ENCODE data around the gene NR2E1.
A peak's percentile ranks its signal among the peaks of the same experiment; 100 is the strongest.

Gene NR2E1

DNA sequence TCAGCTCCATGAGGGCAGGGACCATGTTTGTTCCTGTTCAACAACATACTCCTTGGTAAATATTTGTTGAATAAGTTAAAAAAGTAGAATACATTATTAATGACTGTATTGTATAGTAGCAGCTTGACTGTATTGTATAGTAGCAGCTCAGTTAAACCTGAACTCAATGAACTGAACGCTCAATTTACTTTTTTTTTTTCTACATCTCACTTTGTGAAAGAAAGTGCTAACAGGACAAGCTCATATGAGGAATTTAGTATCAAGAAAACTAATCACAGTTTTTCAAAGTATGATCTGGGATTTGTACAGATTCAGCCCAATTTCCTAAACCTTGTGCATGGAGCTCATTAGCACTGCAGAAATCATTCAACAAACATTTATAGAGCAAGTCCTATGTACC is 38.8 kb upstream of the NR2E1 start:
- H3K36me3 ChIP-seq (ENCODE audit: control insufficient read depth, low read depth, low read length), result no peaks in the 10 kb centered on the region
- no peak overlapping the region for H3K4me3 ChIP-seq (ENCODE audit: low read length)
- no peaks in the 10 kb centered on the region for H3K9me3 ChIP-seq (ENCODE audit: control insufficient read depth, low read depth, low read length)
- H3K9ac ChIP-seq (ENCODE audit: low read length), result no peak overlapping the region
- peaks cover 99% of the 10 kb centered on the region for H3K27me3 ChIP-seq (ENCODE audit: control insufficient read depth, insufficient read depth, low read length)
- H3K27ac ChIP-seq (ENCODE audit: low read length), result no peak overlapping the region
- peaks cover 5% of the 10 kb centered on the region for H3K4me1 ChIP-seq (ENCODE audit: control insufficient read depth, low read depth, low read length)

DNA sequence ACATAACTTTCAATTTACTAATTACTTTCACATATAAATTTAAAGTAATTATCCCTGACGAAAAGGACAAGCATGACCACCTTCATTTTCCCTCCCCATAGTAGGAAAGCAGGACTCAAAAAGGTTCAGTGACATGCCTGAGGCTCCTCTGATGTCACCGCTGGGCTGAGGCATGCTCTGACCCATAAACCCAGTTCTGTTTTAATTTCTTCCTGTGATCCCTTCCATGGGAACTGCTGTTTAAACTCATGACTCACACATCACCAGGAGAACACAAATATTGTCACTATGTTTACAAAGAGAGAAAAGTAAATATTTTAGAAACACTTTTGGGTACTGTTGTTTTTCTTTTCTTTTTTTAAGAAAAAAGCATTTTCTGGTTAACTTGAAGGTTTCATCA is 38.0 kb upstream of the NR2E1 start:
- H3K27me3 ChIP-seq (ENCODE audit: control insufficient read depth, insufficient read depth, low read length), result peaks cover 99% of the 10 kb centered on the region
- peaks cover 5% of the 10 kb centered on the region for H3K4me1 ChIP-seq (ENCODE audit: control insufficient read depth, low read depth, low read length)
- no peak overlapping the region for H3K27ac ChIP-seq (ENCODE audit: low read length)
- H3K36me3 ChIP-seq (ENCODE audit: control insufficient read depth, low read depth, low read length), result no peaks in the 10 kb centered on the region
- no peak overlapping the region for H3K4me3 ChIP-seq (ENCODE audit: low read length)
- H3K9me3 ChIP-seq (ENCODE audit: control insufficient read depth, low read depth, low read length), result no peaks in the 10 kb centered on the region
- H3K9ac ChIP-seq (ENCODE audit: low read length), result no peak overlapping the region

DNA sequence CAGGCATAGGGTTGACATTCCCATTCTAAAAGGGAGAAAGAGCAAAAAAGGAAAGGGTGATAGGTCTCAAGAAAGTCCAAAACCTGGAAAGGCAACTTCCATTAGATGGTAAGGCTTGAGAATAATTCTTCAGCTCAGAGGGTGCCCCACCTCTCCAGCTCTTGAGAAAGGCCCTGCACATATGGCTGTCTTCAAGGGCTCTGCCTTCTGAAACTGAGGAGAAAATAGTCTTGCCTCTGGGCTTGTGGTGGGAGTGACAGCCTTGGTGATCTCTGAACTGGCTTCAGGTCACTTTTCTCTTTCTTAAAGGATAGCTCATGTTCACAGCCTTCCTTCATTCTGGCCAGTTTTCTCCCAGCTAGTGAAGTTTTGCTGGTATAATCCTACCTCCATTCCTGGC is 35.6 kb upstream of the NR2E1 start:
- Histone ChIP-seq H3K4me3 (ENCODE audit: low read length) (no peak overlapping the region), H3K27me3 (ENCODE audit: control insufficient read depth, insufficient read depth, low read length) (peaks cover 98% of the 10 kb centered on the region), H3K36me3 (ENCODE audit: control insufficient read depth, low read depth, low read length) (no peaks in the 10 kb centered on the region), H3K27ac (ENCODE audit: low read length) (no peak overlapping the region), H3K9ac (ENCODE audit: low read length) (no peak overlapping the region), H3K9me3 (ENCODE audit: control insufficient read depth, low read depth, low read length) (no peaks in the 10 kb centered on the region), H3K4me1 (ENCODE audit: control insufficient read depth, low read depth, low read length) (peaks cover 15% of the 10 kb centered on the region)

DNA sequence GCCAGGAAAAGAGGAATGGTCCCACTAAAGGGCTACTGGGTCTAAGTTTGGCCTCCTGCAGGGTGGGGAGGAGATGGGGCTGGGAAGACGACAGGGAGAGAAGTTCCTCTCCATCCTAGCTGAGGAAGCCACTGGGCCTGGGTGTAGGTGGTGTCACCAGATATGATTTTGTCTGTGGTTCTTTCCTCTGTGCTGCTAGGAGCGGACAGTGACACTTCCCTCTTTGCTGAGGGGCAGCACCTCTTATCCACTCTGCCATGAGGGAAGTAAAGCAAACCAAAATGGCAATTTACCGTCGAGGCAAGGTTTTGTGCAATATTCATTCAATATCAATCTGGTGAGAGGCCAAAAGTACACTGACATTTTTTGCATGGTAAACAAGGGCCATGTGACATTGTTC is 33.0 kb upstream of the NR2E1 start:
- Histone ChIP-seq H3K27ac (ENCODE audit: low read length) (no peak overlapping the region), H3K4me1 (ENCODE audit: control insufficient read depth, low read depth, low read length) (peaks cover 15% of the 10 kb centered on the region), H3K9me3 (ENCODE audit: control insufficient read depth, low read depth, low read length) (no peaks in the 10 kb centered on the region), H3K4me3 (ENCODE audit: low read length) (no peak overlapping the region), H3K27me3 (ENCODE audit: control insufficient read depth, insufficient read depth, low read length) (peaks cover 96% of the 10 kb centered on the region), H3K9ac (ENCODE audit: low read length) (no peak overlapping the region), H3K36me3 (ENCODE audit: control insufficient read depth, low read depth, low read length) (no peaks in the 10 kb centered on the region)

DNA sequence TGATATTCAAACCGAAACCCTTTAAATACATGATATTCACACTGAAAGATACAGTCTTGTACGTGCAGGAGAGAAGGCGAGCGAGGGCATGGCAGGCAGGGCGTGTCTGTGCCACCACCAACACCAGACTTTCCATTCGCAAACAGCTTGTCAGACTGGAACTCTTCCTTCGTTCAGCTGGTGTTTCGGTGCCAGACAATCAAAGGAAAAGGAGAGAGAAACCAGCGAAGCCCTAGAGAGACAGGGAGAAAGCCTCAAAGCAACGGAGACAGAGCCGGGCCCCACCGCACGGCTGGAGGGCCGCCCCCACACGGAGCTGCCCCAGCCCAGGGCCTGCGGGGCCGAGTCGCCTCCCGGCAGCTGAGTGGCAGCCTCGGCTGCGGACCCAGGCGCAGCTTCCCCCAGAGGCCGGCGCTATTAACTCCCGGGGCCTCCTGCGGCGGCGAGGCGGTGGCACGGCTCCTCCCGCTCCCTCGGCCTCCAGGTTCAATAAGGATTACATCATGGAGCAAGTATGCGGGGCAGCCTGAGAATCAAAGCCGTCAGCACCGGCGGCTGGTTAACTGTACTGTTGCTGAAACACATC is 32.1 kb upstream of the NR2E1 start:
- H3K9ac ChIP-seq (ENCODE audit: low read length), result no peak overlapping the region

GRCh38 chr6:108134213-108134970 is 31.4 kb upstream of the NR2E1 start:
- Histone ChIP-seq H3K36me3 (ENCODE audit: control insufficient read depth, low read depth, low read length) (no peaks in the 10 kb centered on the region), H3K27ac (ENCODE audit: low read length) (no peak overlapping the region), H3K4me3 (ENCODE audit: low read length) (peak overlapping the region; percentile 40), H3K27me3 (ENCODE audit: control insufficient read depth, insufficient read depth, low read length) (peaks cover 81% of the 10 kb centered on the region), H3K4me1 (ENCODE audit: control insufficient read depth, low read depth, low read length) (peaks cover 15% of the 10 kb centered on the region), H3K9me3 (ENCODE audit: control insufficient read depth, low read depth, low read length) (no peaks in the 10 kb centered on the region), H3K9ac (ENCODE audit: low read length) (peak overlapping the region; percentile 1)

More for the DNA sequence above, 32.1 kb upstream of the NR2E1 start:
- peaks cover 88% of the 10 kb centered on the region for H3K27me3 ChIP-seq (ENCODE audit: control insufficient read depth, insufficient read depth, low read length)
- H3K36me3 ChIP-seq (ENCODE audit: control insufficient read depth, low read depth, low read length), result no peaks in the 10 kb centered on the region
- H3K27ac ChIP-seq (ENCODE audit: low read length), result no peak overlapping the region
- H3K4me3 ChIP-seq (ENCODE audit: low read length), result peak overlapping the region; percentile 40
- H3K4me1 ChIP-seq (ENCODE audit: control insufficient read depth, low read depth, low read length), result peaks cover 15% of the 10 kb centered on the region
- no peaks in the 10 kb centered on the region for H3K9me3 ChIP-seq (ENCODE audit: control insufficient read depth, low read depth, low read length)

- H3K27me3 ChIP-seq (ENCODE audit: control insufficient read depth, insufficient read depth, low read length), result peaks cover 16% of the 10 kb centered on the region
- H3K4me3 ChIP-seq (ENCODE audit: low read length), result no peak overlapping the region
- H3K9ac ChIP-seq (ENCODE audit: low read length), result no peak overlapping the region
- no peaks in the 10 kb centered on the region for H3K36me3 ChIP-seq (ENCODE audit: control insufficient read depth, low read depth, low read length)
- no peaks in the 10 kb centered on the region for H3K9me3 ChIP-seq (ENCODE audit: control insufficient read depth, low read depth, low read length)
- H3K27ac ChIP-seq (ENCODE audit: low read length), result no peak overlapping the region
- no peaks in the 10 kb centered on the region for H3K4me1 ChIP-seq (ENCODE audit: control insufficient read depth, low read depth, low read length)
Observed at GRCh38 chr6:108142240-108142639, 23.6 kb upstream of the NR2E1 start.

DNA sequence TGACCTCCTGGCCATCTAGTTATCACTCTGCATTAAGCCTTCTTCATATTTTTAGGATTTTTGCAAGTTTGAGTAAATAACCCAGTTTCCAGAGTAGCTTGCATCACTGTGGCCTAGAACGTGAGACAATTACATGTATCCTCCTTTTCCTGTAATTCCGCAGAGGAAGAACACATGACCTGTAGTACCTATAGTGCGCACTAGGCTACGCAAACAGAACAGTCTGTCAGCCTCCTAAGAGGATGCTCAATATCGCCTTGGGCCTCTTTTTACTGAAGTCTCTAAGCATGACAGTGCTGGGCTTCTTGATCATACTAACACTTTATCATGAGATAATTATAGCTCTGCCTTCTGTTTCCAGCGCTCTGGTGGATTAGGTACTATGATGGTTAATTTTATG is 20.2 kb upstream of the NR2E1 start:
- no peak overlapping the region for H3K27ac ChIP-seq (ENCODE audit: low read length)
- no peaks in the 10 kb centered on the region for H3K4me1 ChIP-seq (ENCODE audit: control insufficient read depth, low read depth, low read length)
- H3K4me3 ChIP-seq (ENCODE audit: low read length), result no peak overlapping the region
- peaks cover 22% of the 10 kb centered on the region for H3K27me3 ChIP-seq (ENCODE audit: control insufficient read depth, insufficient read depth, low read length)
- no peaks in the 10 kb centered on the region for H3K36me3 ChIP-seq (ENCODE audit: control insufficient read depth, low read depth, low read length)
- H3K9me3 ChIP-seq (ENCODE audit: control insufficient read depth, low read depth, low read length), result no peaks in the 10 kb centered on the region
- H3K9ac ChIP-seq (ENCODE audit: low read length), result no peak overlapping the region

- Histone ChIP-seq H3K4me3 (ENCODE audit: low read length) (no peak overlapping the region), H3K9ac (ENCODE audit: low read length) (no peak overlapping the region), H3K9me3 (ENCODE audit: control insufficient read depth, low read depth, low read length) (no peaks in the 10 kb centered on the region), H3K27me3 (ENCODE audit: control insufficient read depth, insufficient read depth, low read length) (peaks cover 69% of the 10 kb centered on the region), H3K27ac (ENCODE audit: low read length) (no peak overlapping the region), H3K4me1 (ENCODE audit: control insufficient read depth, low read depth, low read length) (peaks cover 6% of the 10 kb centered on the region), H3K36me3 (ENCODE audit: control insufficient read depth, low read depth, low read length) (no peaks in the 10 kb centered on the region)
Observed at GRCh38 chr6:108152446-108152845, 13.4 kb upstream of the NR2E1 start.

GRCh38 chr6:108156180-108156937 is 9.5 kb upstream of the NR2E1 start:
- no peak overlapping the region for H3K4me3 ChIP-seq (ENCODE audit: low read length)
- H3K27ac ChIP-seq (ENCODE audit: low read length), result no peak overlapping the region
- H3K9me3 ChIP-seq (ENCODE audit: control insufficient read depth, low read depth, low read length), result no peaks in the 10 kb centered on the region
- peaks cover 10% of the 10 kb centered on the region for H3K4me1 ChIP-seq (ENCODE audit: control insufficient read depth, low read depth, low read length)
- no peak overlapping the region for H3K9ac ChIP-seq (ENCODE audit: low read length)
- peaks cover 91% of the 10 kb centered on the region for H3K27me3 ChIP-seq (ENCODE audit: control insufficient read depth, insufficient read depth, low read length)
- H3K36me3 ChIP-seq (ENCODE audit: control insufficient read depth, low read depth, low read length), result no peaks in the 10 kb centered on the region

DNA sequence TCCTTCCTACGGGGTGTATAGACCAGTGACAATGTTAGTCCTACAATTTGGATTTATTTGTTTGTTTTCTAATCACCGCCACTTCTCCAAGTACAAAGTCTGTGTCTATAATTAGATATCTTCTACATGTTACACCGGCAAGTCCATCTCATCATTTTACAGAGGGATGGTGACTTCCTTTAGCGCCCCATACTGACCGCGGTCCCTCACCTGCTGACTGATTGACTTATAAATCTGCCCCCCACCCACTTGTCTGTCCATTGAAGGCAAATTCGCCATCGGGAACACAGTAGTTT is 8.9 kb upstream of the NR2E1 start:
- Histone ChIP-seq H3K4me1 (ENCODE audit: control insufficient read depth, low read depth, low read length) (peaks cover 10% of the 10 kb centered on the region), H3K9ac (ENCODE audit: low read length) (no peak overlapping the region), H3K4me3 (ENCODE audit: low read length) (peak overlapping the region; percentile 1), H3K27me3 (ENCODE audit: control insufficient read depth, insufficient read depth, low read length) (peaks cover 95% of the 10 kb centered on the region), H3K9me3 (ENCODE audit: control insufficient read depth, low read depth, low read length) (no peaks in the 10 kb centered on the region), H3K27ac (ENCODE audit: low read length) (no peak overlapping the region), H3K36me3 (ENCODE audit: control insufficient read depth, low read depth, low read length) (no peaks in the 10 kb centered on the region)
